ENCODE data around the gene SLC8A1. TPM values are rescaled to one million over a fixed set of nuclear protein-coding genes. Genes with fewer than 3 reads are reported as not detected.

SLC8A1 gene
- total RNA-seq, 1 donor from 2014 or later, result 5.7 TPM

DNA sequence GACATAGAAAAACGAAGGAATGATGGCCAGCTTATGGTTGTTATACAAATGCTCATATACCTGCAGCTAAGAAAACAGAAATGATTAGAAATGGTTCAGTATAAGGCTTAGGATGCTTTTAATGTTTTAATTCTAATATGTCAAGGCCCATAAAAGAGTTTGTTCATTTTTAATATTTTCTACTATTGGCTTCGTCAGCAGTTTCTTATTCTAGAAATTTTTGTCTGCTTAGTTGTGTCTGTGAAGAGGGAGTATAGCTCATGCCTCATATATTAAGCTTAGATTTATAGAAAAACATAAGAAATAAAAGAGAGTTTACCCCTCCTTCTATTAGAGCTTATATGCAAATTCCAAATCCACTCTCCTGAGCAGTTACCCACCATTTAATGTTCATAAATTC, 292.6 kb downstream of the SLC8A1 start:
- TF ChIP-seq, protein P1, sequence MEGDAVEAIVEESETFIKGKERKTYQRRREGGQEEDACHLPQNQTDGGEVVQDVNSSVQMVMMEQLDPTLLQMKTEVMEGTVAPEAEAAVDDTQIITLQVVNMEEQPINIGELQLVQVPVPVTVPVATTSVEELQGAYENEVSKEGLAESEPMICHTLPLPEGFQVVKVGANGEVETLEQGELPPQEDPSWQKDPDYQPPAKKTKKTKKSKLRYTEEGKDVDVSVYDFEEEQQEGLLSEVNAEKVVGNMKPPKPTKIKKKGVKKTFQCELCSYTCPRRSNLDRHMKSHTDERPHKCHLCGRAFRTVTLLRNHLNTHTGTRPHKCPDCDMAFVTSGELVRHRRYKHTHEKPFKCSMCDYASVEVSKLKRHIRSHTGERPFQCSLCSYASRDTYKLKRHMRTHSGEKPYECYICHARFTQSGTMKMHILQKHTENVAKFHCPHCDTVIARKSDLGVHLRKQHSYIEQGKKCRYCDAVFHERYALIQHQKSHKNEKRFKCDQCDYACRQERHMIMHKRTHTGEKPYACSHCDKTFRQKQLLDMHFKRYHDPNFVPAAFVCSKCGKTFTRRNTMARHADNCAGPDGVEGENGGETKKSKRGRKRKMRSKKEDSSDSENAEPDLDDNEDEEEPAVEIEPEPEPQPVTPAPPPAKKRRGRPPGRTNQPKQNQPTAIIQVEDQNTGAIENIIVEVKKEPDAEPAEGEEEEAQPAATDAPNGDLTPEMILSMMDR (IDR thresholded peaks at IDR 0.05; ENCODE audit: unreplicated experiment), result no peak
- Mint-ChIP-seq H3K27ac (no peak overlapping the region), H3K27me3 (no peaks in the 10 kb centered on the region)

DNA sequence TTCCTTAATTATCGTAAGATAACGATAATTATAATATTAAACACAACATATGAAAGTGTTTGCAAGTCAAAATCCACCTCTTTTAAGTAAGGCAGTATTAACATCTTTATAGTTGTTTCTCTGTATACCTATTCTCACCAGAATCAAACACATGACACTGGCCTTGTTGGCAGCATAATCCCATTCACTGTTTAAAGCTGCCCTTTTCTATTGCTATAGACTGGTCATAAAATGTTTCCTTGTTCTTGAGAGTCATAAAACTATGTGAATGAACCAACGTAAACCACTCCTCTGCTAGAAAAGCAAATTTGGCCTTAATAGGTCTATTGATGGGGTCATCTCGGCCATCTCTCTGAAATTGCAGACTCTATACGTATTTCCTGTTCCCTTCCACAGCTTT, 293.1 kb downstream of the SLC8A1 start:
- H3K4me1 Mint-ChIP-seq (ENCODE audit: low read depth), result peaks cover under 1% of the 10 kb centered on the region
- no peaks in the 10 kb centered on the region for H3K9me3 Mint-ChIP-seq (ENCODE audit: low read depth)
- H3K4me3 Mint-ChIP-seq (ENCODE audit: low read depth), result no peak overlapping the region
- no peak for DNase-seq (ENCODE audit: low spot score, unreplicated experiment)
- no peaks in the 10 kb centered on the region for H3K36me3 Mint-ChIP-seq (ENCODE audit: insufficient read depth)
- TF ChIP-seq, protein P1 (IDR thresholded peaks at IDR 0.05; ENCODE audit: unreplicated experiment), result no peak
- no peaks in the 10 kb centered on the region for H3K27me3 Mint-ChIP-seq
- H3K27ac Mint-ChIP-seq, result no peak overlapping the region

More for the DNA sequence above, 292.6 kb downstream of the SLC8A1 start:
- H3K4me1 Mint-ChIP-seq (ENCODE audit: low read depth), result no peaks in the 10 kb centered on the region
- no peaks in the 10 kb centered on the region for H3K9me3 Mint-ChIP-seq (ENCODE audit: low read depth)
- H3K4me3 Mint-ChIP-seq (ENCODE audit: low read depth), result no peak overlapping the region
- DNase-seq (ENCODE audit: low spot score, unreplicated experiment), result no peak
- H3K36me3 Mint-ChIP-seq (ENCODE audit: insufficient read depth), result no peaks in the 10 kb centered on the region

DNA sequence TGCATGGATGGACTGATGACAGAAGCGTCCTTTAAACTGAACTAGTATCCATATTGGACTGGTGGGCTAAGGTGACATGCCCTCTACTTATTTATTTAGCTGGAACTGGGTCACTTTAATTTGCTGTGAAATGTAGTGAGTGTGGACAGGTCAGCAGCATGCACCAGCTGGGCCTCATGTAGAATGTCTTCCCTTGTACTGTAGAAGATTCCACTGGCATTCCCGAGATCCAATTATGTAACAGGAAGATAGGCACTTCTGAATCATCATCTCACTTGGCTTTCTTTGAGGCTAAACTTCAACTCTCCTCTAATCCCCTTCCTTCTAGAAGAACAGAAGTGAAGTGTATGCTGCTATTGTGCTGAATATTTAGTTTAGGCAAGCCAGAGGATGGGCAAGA, 296.2 kb downstream of the SLC8A1 start:
- Mint-ChIP-seq H3K27me3 (no peaks in the 10 kb centered on the region), H3K9me3 (ENCODE audit: low read depth) (no peaks in the 10 kb centered on the region), H3K4me3 (ENCODE audit: low read depth) (no peak overlapping the region), H3K36me3 (ENCODE audit: insufficient read depth) (no peaks in the 10 kb centered on the region), H3K27ac (no peak overlapping the region), H3K4me1 (ENCODE audit: low read depth) (peaks cover 7% of the 10 kb centered on the region)
- TF ChIP-seq, protein P1 (IDR thresholded peaks at IDR 0.05; ENCODE audit: unreplicated experiment), result no peak
- DNase-seq (ENCODE audit: low spot score, unreplicated experiment), result no peak

DNA sequence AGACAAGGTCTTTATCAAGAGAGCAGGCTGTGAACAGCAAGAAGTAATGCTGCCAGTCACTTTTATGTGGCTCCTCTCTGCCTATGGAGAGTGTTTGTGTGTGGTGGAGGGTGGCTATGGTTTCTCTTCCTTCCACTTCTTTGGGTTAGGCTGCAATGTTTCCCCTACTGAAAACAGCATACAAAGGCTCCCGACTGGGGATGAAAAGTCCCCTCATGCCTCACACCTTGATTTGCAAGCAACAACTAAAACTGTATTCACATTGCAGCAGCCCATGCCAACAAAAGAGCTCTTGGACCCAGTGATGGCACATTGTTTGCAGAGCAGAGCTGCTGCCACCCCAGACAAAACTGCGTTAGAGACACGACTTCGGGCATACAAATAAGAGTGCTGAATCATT, 301.6 kb downstream of the SLC8A1 start:
- DNase-seq (ENCODE audit: low spot score, unreplicated experiment), result no peak
- no peaks in the 10 kb centered on the region for H3K9me3 Mint-ChIP-seq (ENCODE audit: low read depth)
- H3K27me3 Mint-ChIP-seq, result no peaks in the 10 kb centered on the region
- H3K27ac Mint-ChIP-seq, result no peak overlapping the region
- TF ChIP-seq, protein P1 (IDR thresholded peaks at IDR 0.05; ENCODE audit: unreplicated experiment), result no peak
- no peak overlapping the region for H3K4me3 Mint-ChIP-seq (ENCODE audit: low read depth)
- peaks cover 7% of the 10 kb centered on the region for H3K4me1 Mint-ChIP-seq (ENCODE audit: low read depth)
- H3K36me3 Mint-ChIP-seq (ENCODE audit: insufficient read depth), result no peaks in the 10 kb centered on the region

DNA sequence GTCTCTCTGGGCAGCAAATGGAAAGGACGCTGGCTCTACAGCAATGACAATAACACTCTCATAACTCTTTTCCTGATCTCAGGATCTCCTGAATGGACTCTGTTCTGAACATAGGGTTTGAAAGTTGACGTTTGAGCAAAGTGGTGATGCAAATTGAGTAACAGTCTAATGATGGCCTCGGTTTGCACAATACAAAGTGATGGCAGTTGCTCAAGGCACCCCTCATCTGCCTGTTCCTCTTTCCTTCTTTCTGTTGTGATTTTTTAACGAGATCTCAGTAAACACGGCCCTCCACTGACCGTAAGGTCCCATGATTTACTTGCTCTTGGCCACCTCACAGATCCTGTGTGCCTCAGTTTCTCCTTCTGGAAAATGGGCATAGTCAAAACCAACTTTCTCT, 303.6 kb downstream of the SLC8A1 start:
- H3K4me1 Mint-ChIP-seq (ENCODE audit: low read depth), result peaks cover 2% of the 10 kb centered on the region
- H3K4me3 Mint-ChIP-seq (ENCODE audit: low read depth), result no peak overlapping the region
- no peaks in the 10 kb centered on the region for H3K9me3 Mint-ChIP-seq (ENCODE audit: low read depth)
- DNase-seq (ENCODE audit: low spot score, unreplicated experiment), result no peak
- H3K36me3 Mint-ChIP-seq (ENCODE audit: insufficient read depth), result no peaks in the 10 kb centered on the region
- TF ChIP-seq, protein P1 (IDR thresholded peaks at IDR 0.05; ENCODE audit: unreplicated experiment), result no peak
- H3K27me3 Mint-ChIP-seq, result no peaks in the 10 kb centered on the region
- H3K27ac Mint-ChIP-seq, result no peak overlapping the region

All from progenitor cell of endocrine pancreas (in vitro differentiated cells).